ENCODE results near the gene RTP3.
"Not testable (repeated sequence)": the region's sequence is repeated elsewhere in the genome, so short reads cannot be mapped to it uniquely, and the experiment has no call there.

The RTP3 gene

DNA sequence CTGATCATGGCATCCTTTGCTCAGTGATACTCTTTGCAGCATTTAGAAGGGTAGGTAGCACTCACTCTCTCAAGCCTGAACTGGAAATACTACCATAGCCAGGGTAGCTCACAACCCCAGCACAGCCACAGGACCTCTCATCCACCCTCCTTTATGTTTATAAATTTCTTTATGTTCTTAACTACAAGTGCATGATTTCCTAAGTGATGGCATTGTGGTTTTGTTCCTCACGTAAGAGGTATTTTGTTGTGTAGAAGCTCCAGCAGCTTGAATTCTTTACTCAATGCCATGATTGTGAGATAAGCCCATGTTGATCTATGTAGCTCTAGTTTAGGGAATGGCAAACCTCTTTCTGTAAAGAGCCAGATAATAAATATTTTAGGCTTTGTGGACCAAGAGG is 7.9 kb upstream of the RTP3 start:
- no peak overlapping the region for H3K27ac Mint-ChIP-seq
- no peak overlapping the region for H3K4me3 Mint-ChIP-seq
- no peaks in the 10 kb centered on the region for H3K36me3 Mint-ChIP-seq (ENCODE audit: low read depth)
- peaks cover 24% of the 10 kb centered on the region for H3K27me3 Mint-ChIP-seq (ENCODE audit: low read depth)
- H3K4me1 Mint-ChIP-seq = peaks cover 30% of the 10 kb centered on the region
- peaks cover 5% of the 10 kb centered on the region for H3K9me3 Mint-ChIP-seq
- TF ChIP-seq, protein P1, sequence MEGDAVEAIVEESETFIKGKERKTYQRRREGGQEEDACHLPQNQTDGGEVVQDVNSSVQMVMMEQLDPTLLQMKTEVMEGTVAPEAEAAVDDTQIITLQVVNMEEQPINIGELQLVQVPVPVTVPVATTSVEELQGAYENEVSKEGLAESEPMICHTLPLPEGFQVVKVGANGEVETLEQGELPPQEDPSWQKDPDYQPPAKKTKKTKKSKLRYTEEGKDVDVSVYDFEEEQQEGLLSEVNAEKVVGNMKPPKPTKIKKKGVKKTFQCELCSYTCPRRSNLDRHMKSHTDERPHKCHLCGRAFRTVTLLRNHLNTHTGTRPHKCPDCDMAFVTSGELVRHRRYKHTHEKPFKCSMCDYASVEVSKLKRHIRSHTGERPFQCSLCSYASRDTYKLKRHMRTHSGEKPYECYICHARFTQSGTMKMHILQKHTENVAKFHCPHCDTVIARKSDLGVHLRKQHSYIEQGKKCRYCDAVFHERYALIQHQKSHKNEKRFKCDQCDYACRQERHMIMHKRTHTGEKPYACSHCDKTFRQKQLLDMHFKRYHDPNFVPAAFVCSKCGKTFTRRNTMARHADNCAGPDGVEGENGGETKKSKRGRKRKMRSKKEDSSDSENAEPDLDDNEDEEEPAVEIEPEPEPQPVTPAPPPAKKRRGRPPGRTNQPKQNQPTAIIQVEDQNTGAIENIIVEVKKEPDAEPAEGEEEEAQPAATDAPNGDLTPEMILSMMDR (IDR thresholded peaks at IDR 0.05; ENCODE audit: unreplicated experiment in 3 of 3) = no peak

DNA sequence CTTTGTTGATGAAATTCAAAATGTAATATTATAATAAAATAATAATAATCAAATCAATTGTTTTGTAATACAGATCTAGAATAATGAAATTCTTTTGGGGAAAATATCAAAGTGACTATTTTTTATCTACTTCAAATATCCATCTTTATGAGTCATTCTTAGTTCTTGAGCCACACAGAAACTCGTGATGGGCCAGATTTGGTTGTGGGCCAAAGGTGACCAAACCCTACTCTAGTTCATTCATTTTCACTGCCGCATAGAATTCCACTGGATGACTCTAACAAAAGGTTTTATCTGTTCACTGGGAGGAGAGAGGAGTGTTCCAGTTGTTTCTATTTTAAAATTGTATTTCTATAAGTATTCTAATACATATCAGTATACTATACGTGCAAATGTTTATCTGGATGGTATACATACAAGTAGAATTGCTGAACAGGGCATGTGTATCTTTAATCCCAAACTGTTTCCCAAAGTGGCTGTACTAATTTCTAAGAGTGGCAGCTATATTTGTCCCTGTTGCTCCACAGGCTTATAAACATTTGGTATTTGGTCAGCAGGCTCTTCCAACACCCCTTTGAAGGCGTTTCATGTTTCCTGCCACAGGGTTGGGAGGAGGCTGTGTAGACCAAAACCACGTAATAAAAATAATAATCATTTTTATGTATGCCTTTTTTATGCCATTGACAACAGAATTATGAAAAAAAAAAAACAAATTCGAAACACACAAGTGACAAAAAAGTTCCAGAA is 7.3 kb upstream of the RTP3 start:
- peaks cover 5% of the 10 kb centered on the region for H3K9me3 Mint-ChIP-seq
- no peak overlapping the region for H3K27ac Mint-ChIP-seq
- TF ChIP-seq, protein P1 (IDR thresholded peaks at IDR 0.05; ENCODE audit: unreplicated experiment in 3 of 3) = no peak
- H3K4me3 Mint-ChIP-seq = no peak overlapping the region
- peaks cover 24% of the 10 kb centered on the region for H3K27me3 Mint-ChIP-seq (ENCODE audit: low read depth)
- no peaks in the 10 kb centered on the region for H3K36me3 Mint-ChIP-seq (ENCODE audit: low read depth)
- peaks cover 29% of the 10 kb centered on the region for H3K4me1 Mint-ChIP-seq

DNA sequence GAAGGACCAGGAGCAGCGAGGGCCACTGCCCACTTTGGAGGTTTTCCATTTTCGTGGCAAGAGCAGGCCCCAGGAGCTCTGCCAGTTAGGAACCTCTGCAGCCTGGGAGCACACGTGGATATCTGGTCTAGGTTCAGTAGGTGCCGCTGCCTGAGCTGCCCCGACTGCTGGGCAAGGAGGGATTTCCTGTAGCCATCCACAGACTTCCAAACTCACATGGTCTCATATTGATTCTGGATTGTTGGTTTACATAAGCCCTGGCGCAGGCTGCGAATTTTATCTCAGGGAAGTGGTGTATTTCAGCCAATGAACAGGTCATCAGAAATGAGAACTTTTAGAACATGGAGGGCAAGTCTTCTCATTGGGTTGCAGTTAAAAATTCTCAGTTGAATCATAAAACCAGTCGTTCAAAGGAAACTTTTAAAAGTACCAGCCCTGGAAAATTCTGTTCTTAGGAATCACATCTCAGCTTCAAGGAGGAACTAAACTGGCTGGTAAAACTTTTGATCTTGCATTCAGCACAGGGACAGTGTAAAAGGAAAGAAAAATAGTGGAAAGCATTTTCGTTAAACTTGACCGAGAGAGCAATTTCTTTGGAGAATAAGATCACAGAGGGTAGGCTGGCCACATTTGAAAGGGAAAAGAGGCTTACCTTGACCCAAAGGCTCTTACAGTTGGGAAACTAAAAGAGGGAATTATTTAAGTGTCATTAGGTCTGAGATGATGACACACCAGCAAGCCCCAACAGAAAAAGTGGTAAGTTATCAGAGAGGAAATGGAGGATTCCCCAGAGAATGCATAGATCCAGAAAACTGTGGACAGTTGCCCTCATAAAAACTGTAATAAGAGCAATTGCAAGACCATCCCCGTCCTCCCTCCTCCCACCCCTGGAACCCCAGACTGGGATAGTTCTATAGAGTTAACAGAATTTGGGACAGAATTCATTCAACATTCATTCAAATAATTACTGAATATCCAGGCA is 6.4 kb upstream of the RTP3 start:
- H3K27me3 Mint-ChIP-seq (ENCODE audit: low read depth) = peaks cover 29% of the 10 kb centered on the region
- H3K36me3 Mint-ChIP-seq (ENCODE audit: low read depth) = no peaks in the 10 kb centered on the region
- H3K4me3 Mint-ChIP-seq = no peak overlapping the region
- H3K27ac Mint-ChIP-seq = no peak overlapping the region
- peaks cover 11% of the 10 kb centered on the region for H3K9me3 Mint-ChIP-seq
- H3K4me1 Mint-ChIP-seq = peaks cover 21% of the 10 kb centered on the region
- TF ChIP-seq, protein P1 (IDR thresholded peaks at IDR 0.05; ENCODE audit: unreplicated experiment in 3 of 3) = no peak

DNA sequence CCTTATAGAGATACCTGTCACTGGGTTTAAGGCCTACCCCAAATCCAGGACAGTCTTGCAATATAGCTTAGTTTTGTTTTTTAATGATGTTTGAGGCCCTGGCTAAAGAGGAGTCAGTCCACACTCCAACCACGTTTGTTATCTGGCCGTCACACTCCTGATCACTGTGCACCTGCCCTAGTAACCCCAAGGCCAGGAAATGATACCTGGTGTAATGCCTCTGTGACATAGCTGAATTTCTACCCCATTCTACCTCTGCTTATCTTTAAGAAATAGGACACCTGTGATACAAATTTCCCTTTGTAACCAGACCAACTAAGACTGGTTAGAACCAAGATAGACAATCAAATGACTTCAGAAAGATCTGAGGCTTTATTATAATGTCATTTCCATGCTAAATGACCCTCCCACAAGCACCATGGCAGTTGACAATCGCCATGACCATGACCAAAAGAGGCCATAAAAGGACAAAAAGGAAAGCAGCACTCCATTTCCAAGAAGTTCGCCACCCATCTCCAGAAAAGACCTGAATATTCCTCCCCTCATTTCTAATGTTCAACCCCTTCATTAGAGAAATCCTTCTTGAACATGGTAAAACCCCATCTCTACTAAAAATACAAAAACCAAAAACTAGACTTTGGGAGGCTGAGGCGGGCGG is 4.8 kb upstream of the RTP3 start:
- H3K4me1 Mint-ChIP-seq = peaks cover 22% of the 10 kb centered on the region
- H3K9me3 Mint-ChIP-seq = peaks cover 7% of the 10 kb centered on the region
- H3K4me3 Mint-ChIP-seq = no peak overlapping the region
- H3K27ac Mint-ChIP-seq = no peak overlapping the region
- no peaks in the 10 kb centered on the region for H3K36me3 Mint-ChIP-seq (ENCODE audit: low read depth)
- TF ChIP-seq, protein P1 (IDR thresholded peaks at IDR 0.05; ENCODE audit: unreplicated experiment in 3 of 3) = no peak
- peaks cover 34% of the 10 kb centered on the region for H3K27me3 Mint-ChIP-seq (ENCODE audit: low read depth)

DNA sequence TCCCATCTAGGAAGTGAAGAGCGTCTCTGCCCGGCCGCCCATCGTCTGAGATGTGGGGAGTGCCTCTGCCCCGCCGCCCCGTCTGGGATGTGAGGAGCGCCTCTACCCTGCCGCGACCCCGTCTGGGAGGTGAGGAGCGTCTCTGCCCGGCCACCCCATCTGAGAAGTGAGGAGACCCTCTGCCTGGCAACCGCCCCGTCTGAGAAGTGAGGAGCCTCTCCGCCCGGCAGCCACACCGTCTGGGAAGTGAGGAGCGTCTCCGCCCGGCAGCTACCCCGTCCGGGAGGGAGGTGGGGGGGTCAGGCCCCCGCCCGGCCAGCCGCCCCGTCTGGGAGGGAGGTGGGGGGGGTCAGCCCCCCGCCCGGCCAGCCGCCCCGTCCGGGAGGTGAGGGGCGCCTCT is 3.3 kb upstream of the RTP3 start:
- H3K4me1 Mint-ChIP-seq = peaks cover 23% of the 10 kb centered on the region
- peaks cover 36% of the 10 kb centered on the region for H3K27me3 Mint-ChIP-seq (ENCODE audit: low read depth)
- H3K36me3 Mint-ChIP-seq (ENCODE audit: low read depth); H3K27ac Mint-ChIP-seq; H3K4me3 Mint-ChIP-seq; H3K9me3 Mint-ChIP-seq: not testable (repeated sequence)

DNA sequence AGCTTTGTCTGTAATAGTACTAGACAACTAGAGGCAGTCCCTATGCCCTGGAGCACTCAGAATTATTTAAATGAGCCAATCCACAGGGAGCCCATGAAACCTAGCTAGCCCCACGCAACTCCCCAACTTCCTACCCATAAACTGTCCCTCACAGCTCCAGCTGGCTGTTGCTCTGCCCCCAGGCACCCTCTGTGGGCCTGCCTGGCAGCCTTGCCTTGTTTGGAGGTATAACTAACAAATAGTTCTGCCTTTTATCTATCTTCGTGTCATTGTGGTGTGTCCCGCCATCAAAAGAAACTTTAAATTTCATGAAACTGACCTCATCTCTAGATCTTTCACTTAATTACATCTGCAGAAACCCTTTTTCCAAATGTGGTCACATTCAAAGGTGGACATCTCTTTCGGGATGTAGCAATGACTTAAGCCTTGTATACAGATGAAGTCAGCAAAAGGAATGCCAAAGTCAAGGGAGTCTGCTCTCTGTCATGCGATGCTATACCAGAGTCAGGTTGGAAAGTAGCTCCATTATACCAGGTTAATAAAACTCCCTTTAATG is 1.8 kb upstream of the RTP3 start:
- no peak overlapping the region for H3K27ac Mint-ChIP-seq
- TF ChIP-seq, protein P1 (IDR thresholded peaks at IDR 0.05; ENCODE audit: unreplicated experiment in 3 of 3) = no peak
- no peaks in the 10 kb centered on the region for H3K36me3 Mint-ChIP-seq (ENCODE audit: low read depth)
- H3K27me3 Mint-ChIP-seq (ENCODE audit: low read depth) = peaks cover 36% of the 10 kb centered on the region
- peaks cover 6% of the 10 kb centered on the region for H3K9me3 Mint-ChIP-seq
- peaks cover 29% of the 10 kb centered on the region for H3K4me1 Mint-ChIP-seq
- no peak overlapping the region for H3K4me3 Mint-ChIP-seq
